IPS-15b (cell line): ENCODE results near the gene EBNA1BP2.
"Not testable (repeated sequence)": the region's sequence is repeated elsewhere in the genome, so short reads cannot be mapped to it uniquely, and the experiment has no call there.

ENCODE experiments used
- H3K27me3 ChIP-seq: one replicate; pipeline ENCODE4 v1.6.1; 2013; ENCODE audit warnings: low read length; ENCODE audit not compliant: control insufficient read depth, insufficient read depth
- H3K36me3 ChIP-seq: one replicate; pipeline ENCODE4 v1.6.1; 2013; ENCODE audit warnings: low read length; ENCODE audit not compliant: control insufficient read depth, insufficient read depth
- H3K4me1 ChIP-seq: one replicate; pipeline ENCODE4 v1.6.1; 2013; ENCODE audit warnings: mild to moderate bottlenecking, low read length; ENCODE audit not compliant: control insufficient read depth, insufficient read depth
- H3K4me3 ChIP-seq: one replicate; pipeline ENCODE4 v1.5.1; 2013; ENCODE audit warnings: low read depth, low read length
- H3K9ac ChIP-seq: one replicate; pipeline ENCODE4 v1.6.1; 2013; ENCODE audit warnings: low read depth, mild to moderate bottlenecking, low read length
- H3K9me3 ChIP-seq: one replicate; pipeline ENCODE4 v1.6.1; 2013; ENCODE audit warnings: mild to moderate bottlenecking, low read length; ENCODE audit not compliant: control insufficient read depth, insufficient read depth

EBNA1BP2 gene

GRCh38 chr1:43165162-43165561 lies 6.9 kb downstream of the EBNA1BP2 start:
- no peak overlapping the region for H3K4me3 ChIP-seq
- H3K27me3 ChIP-seq, result no peaks in the 10 kb centered on the region
- H3K36me3 ChIP-seq, result peaks cover 13% of the 10 kb centered on the region
- H3K9ac ChIP-seq, result no peak overlapping the region
- no peaks in the 10 kb centered on the region for H3K4me1 ChIP-seq
- H3K9me3 ChIP-seq, result no peaks in the 10 kb centered on the region

- Histone ChIP-seq H3K4me3 (no peak overlapping the region), H3K27me3 (no peaks in the 10 kb centered on the region), H3K4me1 (no peaks in the 10 kb centered on the region), H3K36me3 (no peaks in the 10 kb centered on the region), H3K9ac (no peak overlapping the region), H3K9me3 (no peaks in the 10 kb centered on the region)
These were observed 16.1 kb downstream of the EBNA1BP2 start for GRCh38 chr1:43156026-43156425.

- Histone ChIP-seq H3K4me3 (no peak overlapping the region), H3K4me1 (peaks cover 3% of the 10 kb centered on the region), H3K27me3 (no peaks in the 10 kb centered on the region), H3K9ac (no peak overlapping the region), H3K36me3 (no peaks in the 10 kb centered on the region), H3K9me3 (no peaks in the 10 kb centered on the region)
These were observed 18.6 kb downstream of the EBNA1BP2 start for GRCh38 chr1:43153443-43153842.

DNA sequence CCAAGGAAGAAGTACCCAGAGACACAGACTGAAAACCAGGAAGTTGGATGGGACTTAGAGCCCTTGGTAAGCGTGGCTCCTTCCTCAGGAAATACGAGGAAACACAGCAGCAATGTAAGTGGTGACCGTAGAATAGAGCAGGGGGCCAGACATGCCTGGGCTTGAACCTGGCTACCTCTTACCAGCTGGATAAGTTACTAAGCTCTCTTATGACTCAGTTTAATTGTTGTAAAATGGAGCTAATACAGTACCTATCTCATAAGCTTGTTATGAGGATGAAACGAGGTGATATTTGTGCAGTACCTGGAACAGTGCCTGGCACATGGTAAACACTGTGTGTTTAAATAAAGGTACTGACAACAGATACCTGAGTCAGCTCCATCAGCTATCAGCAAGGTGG lies 19.2 kb downstream of the EBNA1BP2 start:
- H3K9me3 ChIP-seq, result no peaks in the 10 kb centered on the region
- no peaks in the 10 kb centered on the region for H3K27me3 ChIP-seq
- H3K4me3 ChIP-seq, result no peak overlapping the region
- no peaks in the 10 kb centered on the region for H3K36me3 ChIP-seq
- no peak overlapping the region for H3K9ac ChIP-seq
- peaks cover 5% of the 10 kb centered on the region for H3K4me1 ChIP-seq

DNA sequence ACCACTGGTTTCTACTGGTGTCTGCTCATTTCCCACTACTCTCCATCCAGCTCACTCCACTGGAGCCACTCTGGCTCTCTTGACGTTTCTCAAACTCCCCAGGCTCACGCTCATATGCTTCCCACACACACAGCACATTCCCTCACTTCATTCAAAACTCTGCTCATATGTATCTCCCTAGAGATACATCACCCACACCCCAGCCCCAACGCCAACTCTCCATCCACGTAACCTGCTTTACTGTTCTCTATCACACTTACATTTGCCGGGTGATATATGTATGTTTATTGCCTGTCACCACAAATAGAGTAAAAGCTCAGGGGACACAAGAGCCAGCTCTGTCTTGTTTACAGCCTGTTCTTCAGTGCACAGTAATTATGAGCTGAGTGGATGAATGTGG lies 22.2 kb downstream of the EBNA1BP2 start:
- no peaks in the 10 kb centered on the region for H3K36me3 ChIP-seq
- H3K27me3 ChIP-seq, result no peaks in the 10 kb centered on the region
- H3K9ac ChIP-seq, result no peak overlapping the region
- peaks cover 9% of the 10 kb centered on the region for H3K4me1 ChIP-seq
- H3K4me3 ChIP-seq, result no peak overlapping the region
- H3K9me3 ChIP-seq, result no peaks in the 10 kb centered on the region

DNA sequence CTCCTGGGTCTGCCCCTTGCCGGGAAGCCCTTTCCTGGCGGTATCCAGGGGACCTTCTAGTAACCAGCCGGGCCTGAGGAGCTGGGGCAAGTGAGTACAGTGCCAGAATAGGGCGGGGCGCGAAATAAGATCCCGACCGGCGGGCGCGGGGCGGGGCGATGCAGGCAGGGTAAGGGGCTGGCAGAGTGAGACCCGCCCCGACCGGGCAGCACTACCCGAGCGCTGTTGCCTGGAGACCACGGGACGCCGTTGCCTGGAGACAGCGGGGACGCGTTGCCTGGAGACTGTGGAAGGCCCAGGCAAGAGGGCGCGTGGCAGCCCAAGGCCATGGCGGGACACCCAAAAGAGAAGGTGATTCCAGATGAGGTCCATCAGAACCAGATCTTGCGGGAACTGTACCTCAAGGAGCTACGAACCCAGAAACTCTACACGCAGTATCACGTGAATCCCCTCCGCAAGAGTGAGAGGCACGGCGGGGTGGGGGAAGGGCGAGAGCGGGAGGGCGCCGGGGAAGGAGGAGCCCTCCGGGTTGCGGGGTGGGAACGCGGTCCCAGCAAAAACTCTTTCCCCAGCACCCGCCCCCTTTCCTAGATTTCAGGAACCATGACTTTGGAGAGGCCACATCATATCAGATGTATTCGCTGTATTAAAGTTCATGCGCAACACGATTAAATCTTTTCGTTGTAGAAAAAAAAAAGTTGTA lies 24.3 kb downstream of the EBNA1BP2 start:
- Histone ChIP-seq H3K27me3 (no peaks in the 10 kb centered on the region), H3K36me3 (no peaks in the 10 kb centered on the region), H3K9ac (no peak overlapping the region), H3K4me1 (peaks cover 14% of the 10 kb centered on the region), H3K4me3 (peak overlapping the region; percentile 83), H3K9me3 (no peaks in the 10 kb centered on the region)

GRCh38 chr1:43144237-43144636 lies 27.9 kb downstream of the EBNA1BP2 start:
- no peaks in the 10 kb centered on the region for H3K36me3 ChIP-seq
- H3K27me3 ChIP-seq, result no peaks in the 10 kb centered on the region

DNA sequence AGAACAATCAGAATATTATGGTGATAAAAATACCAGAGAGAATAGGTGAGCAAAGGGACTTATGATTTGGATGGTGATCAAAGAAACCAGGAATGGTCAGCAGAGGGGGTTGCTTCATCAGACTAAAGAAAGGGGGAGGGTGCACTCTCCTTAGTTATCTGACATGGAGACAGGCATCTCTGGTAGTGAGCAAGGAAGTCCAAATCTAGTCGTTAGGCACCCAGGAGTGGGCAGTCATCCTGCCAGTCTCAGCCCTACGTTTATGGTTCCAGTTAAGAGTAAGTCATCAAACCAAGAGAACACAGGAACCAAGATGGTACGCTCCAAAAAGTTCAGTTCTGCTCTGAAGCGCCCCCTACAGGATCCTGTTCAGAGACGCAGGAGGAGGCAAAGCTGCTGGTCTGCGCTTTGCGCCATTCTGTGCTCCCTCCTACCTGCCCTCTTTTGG lies 28.6 kb downstream of the EBNA1BP2 start:
- no peaks in the 10 kb centered on the region for H3K36me3 ChIP-seq
- no peaks in the 10 kb centered on the region for H3K27me3 ChIP-seq
- peaks cover 12% of the 10 kb centered on the region for H3K4me1 ChIP-seq
- H3K4me3 ChIP-seq, result no peak overlapping the region
- no peaks in the 10 kb centered on the region for H3K9me3 ChIP-seq
- no peak overlapping the region for H3K9ac ChIP-seq

More at GRCh38 chr1:43144237-43144636, 27.9 kb downstream of the EBNA1BP2 start:
- H3K4me3 ChIP-seq, result no peak overlapping the region
- no peak overlapping the region for H3K9ac ChIP-seq
- peaks cover 14% of the 10 kb centered on the region for H3K4me1 ChIP-seq
- no peaks in the 10 kb centered on the region for H3K9me3 ChIP-seq

- no peak overlapping the region for H3K4me3 ChIP-seq
These were observed 31.5 kb downstream of the EBNA1BP2 start for GRCh38 chr1:43140583-43140982.

DNA sequence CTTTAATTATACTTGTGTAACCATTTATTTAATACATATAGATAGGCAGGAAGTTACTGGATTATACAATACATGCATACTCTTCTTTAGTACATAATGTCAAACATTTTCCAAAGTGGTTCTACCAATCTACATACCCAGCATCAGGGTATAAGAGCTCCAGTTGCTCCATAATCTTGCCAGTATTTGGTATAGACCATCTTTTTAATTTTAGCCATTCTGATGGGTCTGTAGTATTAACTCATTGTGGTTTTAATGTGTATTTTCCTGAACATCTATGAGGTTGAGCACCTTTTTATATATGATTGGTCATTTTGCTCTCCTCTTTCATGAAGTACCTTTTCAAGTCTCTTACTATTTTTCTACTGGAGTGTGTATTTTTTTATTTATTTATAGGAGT lies 32.1 kb downstream of the EBNA1BP2 start:
- H3K27me3 ChIP-seq, result no peaks in the 10 kb centered on the region

More at GRCh38 chr1:43140583-43140982, 31.5 kb downstream of the EBNA1BP2 start:
- Histone ChIP-seq H3K9ac (no peak overlapping the region), H3K27me3 (no peaks in the 10 kb centered on the region), H3K9me3 (peaks cover under 1% of the 10 kb centered on the region), H3K4me1 (peaks cover 6% of the 10 kb centered on the region), H3K36me3 (no peaks in the 10 kb centered on the region)

GRCh38 chr1:43139295-43139694 lies 32.8 kb downstream of the EBNA1BP2 start:
- H3K9me3 ChIP-seq, result peaks cover 12% of the 10 kb centered on the region
- not testable (repeated sequence) for H3K4me3 ChIP-seq, H3K4me1 ChIP-seq, H3K9ac ChIP-seq, H3K36me3 ChIP-seq, H3K27me3 ChIP-seq

More for the DNA sequence above, 32.1 kb downstream of the EBNA1BP2 start:
- Histone ChIP-seq H3K36me3 (no peaks in the 10 kb centered on the region), H3K4me3 (no peak overlapping the region), H3K4me1 (peaks cover 6% of the 10 kb centered on the region), H3K9ac (no peak overlapping the region), H3K9me3 (peaks cover 6% of the 10 kb centered on the region)

DNA sequence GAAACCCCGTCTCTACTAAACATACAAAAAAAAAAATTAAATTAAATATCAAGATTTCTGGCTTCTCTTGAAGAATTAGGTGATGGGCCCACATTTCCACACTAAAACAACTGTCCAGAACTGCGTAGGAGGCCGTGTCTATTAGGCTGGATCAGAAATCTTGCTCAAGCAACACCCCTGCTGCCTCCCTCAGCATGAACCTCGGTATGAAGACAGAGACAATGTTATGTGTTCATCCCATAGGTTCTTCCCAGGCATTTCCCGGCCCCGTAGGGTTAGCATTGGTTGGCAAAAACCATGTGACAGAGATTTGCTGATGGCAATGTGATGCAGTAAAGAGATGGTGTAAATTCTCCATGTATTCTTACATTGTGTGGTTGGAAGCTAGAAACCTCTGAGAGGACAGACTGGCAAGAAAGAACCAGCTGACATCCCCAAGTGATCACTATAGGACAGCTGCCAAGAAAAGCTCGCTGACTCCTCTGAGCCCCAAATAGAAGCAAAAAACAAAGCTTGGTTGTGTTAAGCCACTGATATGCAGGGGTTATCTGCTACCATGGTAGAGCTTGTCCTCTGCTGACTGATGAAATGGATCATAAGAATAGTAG lies 34.5 kb downstream of the EBNA1BP2 start:
- no peak overlapping the region for H3K4me3 ChIP-seq
- no peaks in the 10 kb centered on the region for H3K27me3 ChIP-seq
- H3K9ac ChIP-seq, result no peak overlapping the region
- peaks cover 17% of the 10 kb centered on the region for H3K9me3 ChIP-seq
- no peaks in the 10 kb centered on the region for H3K36me3 ChIP-seq
- no peaks in the 10 kb centered on the region for H3K4me1 ChIP-seq
